NCI-H1092 treated with DMSO at 0.1 percent for 48 hours (cell line): Measurements from ENCODE around the gene NAA35.
"Not testable (repeated sequence)": the region's sequence is repeated elsewhere in the genome, so short reads cannot be mapped to it uniquely, and the experiment has no call there.

ENCODE experiments used
- DNase-seq: peaks from one replicate; lab custom pipeline; 2025; lab: John Stamatoyannopoulos, UW

The NAA35 gene

GRCh38 chr9:86034863-86035734, 94.2 kb downstream of the NAA35 start:
- peak; percentile 61 for DNase-seq

GRCh38 chr9:86035827-86036440, 95.0 kb downstream of the NAA35 start:
- no peak for DNase-seq

- DNase-seq: peak; percentile 54
Measured at GRCh38 chr9:86036555-86036954, 95.6 kb downstream of the NAA35 start.

GRCh38 chr9:86039991-86040860, 99.3 kb downstream of the NAA35 start:
- DNase-seq: no peak

- DNase-seq: no peak
Measured at GRCh38 chr9:86040861-86041155, 99.9 kb downstream of the NAA35 start.

GRCh38 chr9:86041311-86041741, 100.4 kb downstream of the NAA35 start:
- DNase-seq: no peak

- no peak for DNase-seq
Measured at GRCh38 chr9:86042199-86042978, 101.4 kb downstream of the NAA35 start.

- DNase-seq: no peak
Measured at GRCh38 chr9:86043586-86043985, 102.6 kb downstream of the NAA35 start.

- no peak for DNase-seq
Measured at GRCh38 chr9:86043999-86044398, 103.1 kb downstream of the NAA35 start.

- DNase-seq: no peak
Measured at GRCh38 chr9:86045654-86046053, 104.7 kb downstream of the NAA35 start.

GRCh38 chr9:86046071-86046636, 105.2 kb downstream of the NAA35 start:
- DNase-seq: no peak

- no peak for DNase-seq
Measured at GRCh38 chr9:86046930-86047341, 106.0 kb downstream of the NAA35 start.

GRCh38 chr9:86047361-86047760, 106.4 kb downstream of the NAA35 start:
- DNase-seq: no peak

GRCh38 chr9:86048018-86048742, 107.2 kb downstream of the NAA35 start:
- DNase-seq: not testable (repeated sequence)

- no peak for DNase-seq
Measured at GRCh38 chr9:86052556-86053468, 111.9 kb downstream of the NAA35 start.

- DNase-seq: no peak
Measured at GRCh38 chr9:86054695-86055094, 113.7 kb downstream of the NAA35 start.

- DNase-seq: no peak
Measured at GRCh38 chr9:86057491-86057890, 116.5 kb downstream of the NAA35 start.

GRCh38 chr9:86061972-86062739, 121.2 kb downstream of the NAA35 start:
- DNase-seq: no peak
